Kidney epithelial cell (primary cell): Measurements from ENCODE around the gene TRPV2. TPM values are rescaled to one million over a fixed set of nuclear protein-coding genes. Genes with fewer than 3 reads are reported as not detected.

Source experiments
- DNase-seq: peaks from one replicate; pipeline ENCODE4 v3.0.0-alpha.2; 2010; ENCODE audit warnings: low read depth
- H3K27me3 ChIP-seq: 2 replicates; pipeline ENCODE4 v1.6.0; 2011; ENCODE audit warnings: low read length; ENCODE audit not compliant: control insufficient read depth, insufficient read depth
- H3K36me3 ChIP-seq: 2 replicates; pipeline ENCODE4 v1.5.1; 2011; ENCODE audit warnings: low read length; ENCODE audit not compliant: control insufficient read depth, insufficient read depth
- H3K4me3 ChIP-seq: 2 replicates; pipeline ENCODE4 v1.5.1; 2011; ENCODE audit warnings: low read depth, mild to moderate bottlenecking, control low read depth, low read length
- CTCF ChIP-seq: IDR thresholded peaks from 2 replicates; pipeline ENCODE4 v1.5.1; 2011; ENCODE audit warnings: mild to moderate bottlenecking, moderate library complexity, low read length, control low read depth, inconsistent platforms; ENCODE audit not compliant: insufficient read depth, poor library complexity, severe bottlenecking
- total RNA-seq: library from RNA; depleted of rRNA; stranded (reverse); fragments of >200 nt; gene quantifications from 2 replicates; pipeline ENCODE4 v1.2.3, GENCODE V29; 2015

TRPV2 gene
- total RNA-seq, 1 donor from 2014 or later, result 3.8 TPM

- Histone ChIP-seq H3K27me3 (peaks cover 2% of the 10 kb centered on the region), H3K4me3 (no peak overlapping the region), H3K36me3 (no peaks in the 10 kb centered on the region)
- DNase-seq, result no peak
- no peak for TF ChIP-seq CTCF
Observed at GRCh38 chr17:16471295-16471694, 55.9 kb downstream of the TRPV2 start.

- no peak overlapping the region for H3K4me3 ChIP-seq
- H3K27me3 ChIP-seq, result peaks cover 2% of the 10 kb centered on the region
- no peak for TF ChIP-seq CTCF
- DNase-seq, result no peak
- no peaks in the 10 kb centered on the region for H3K36me3 ChIP-seq
Observed at GRCh38 chr17:16472539-16472938, 57.2 kb downstream of the TRPV2 start.

GRCh38 chr17:16473044-16474011 lies 58.0 kb downstream of the TRPV2 start:
- peaks cover 2% of the 10 kb centered on the region for H3K27me3 ChIP-seq
- no peak for DNase-seq
- H3K4me3 ChIP-seq, result no peak overlapping the region
- no peaks in the 10 kb centered on the region for H3K36me3 ChIP-seq
- no peak for TF ChIP-seq CTCF

GRCh38 chr17:16474012-16474725 lies 58.8 kb downstream of the TRPV2 start:
- TF ChIP-seq CTCF, result no peak
- Histone ChIP-seq H3K36me3 (no peaks in the 10 kb centered on the region), H3K4me3 (no peak overlapping the region), H3K27me3 (peaks cover 2% of the 10 kb centered on the region)
- DNase-seq, result no peak

- no peak for TF ChIP-seq CTCF
- H3K27me3 ChIP-seq, result no peaks in the 10 kb centered on the region
- DNase-seq, result no peak
- no peak overlapping the region for H3K4me3 ChIP-seq
- H3K36me3 ChIP-seq, result no peaks in the 10 kb centered on the region
Observed at GRCh38 chr17:16475179-16475704, 59.9 kb downstream of the TRPV2 start.
